HG03095 (cell line): ENCODE measurements around the gene MOB2.

ENCODE experiments used
- ATAC-seq: cut with Tn5 transposase; IDR thresholded peaks from one replicate; pipeline ENCODE4 v1.9.1; 2021; ENCODE audit warnings: moderate library complexity; ENCODE audit not compliant: unreplicated experiment

Gene MOB2

GRCh38 chr11:1486054-1486825 is at the start of gene MOB2:
Gene MOB2 (minus strand): TSS chr11:1486779. CDS start chr11:1486556, 223 bp downstream.
- no peak for ATAC-seq

- ATAC-seq: no peak
Observed at GRCh38 chr11:1534682-1535081, 48.1 kb upstream of the MOB2 start.

- no peak for ATAC-seq
Observed at GRCh38 chr11:1534171-1534570, 47.6 kb upstream of the MOB2 start.

- ATAC-seq: no peak
Observed at GRCh38 chr11:1533342-1533725, 46.8 kb upstream of the MOB2 start.

GRCh38 chr11:1532606-1533341 is 46.2 kb upstream of the MOB2 start:
- ATAC-seq: no peak

- no peak for ATAC-seq
Observed at GRCh38 chr11:1532014-1532586, 45.5 kb upstream of the MOB2 start.

- no peak for ATAC-seq
Observed at GRCh38 chr11:1531449-1532013, 45.0 kb upstream of the MOB2 start.

- no peak for ATAC-seq
Observed at GRCh38 chr11:1530686-1531448, 44.3 kb upstream of the MOB2 start.

GRCh38 chr11:1529774-1530173 is 43.2 kb upstream of the MOB2 start:
- no peak for ATAC-seq

- ATAC-seq: no peak
Observed at GRCh38 chr11:1529286-1529685, 42.7 kb upstream of the MOB2 start.

- ATAC-seq: no peak
Observed at GRCh38 chr11:1528710-1529109, 42.1 kb upstream of the MOB2 start.

- ATAC-seq: no peak
Observed at GRCh38 chr11:1526785-1527184, 40.2 kb upstream of the MOB2 start.

GRCh38 chr11:1523779-1524178 is 37.2 kb upstream of the MOB2 start:
- ATAC-seq: no peak

- ATAC-seq: no peak
Observed at GRCh38 chr11:1523077-1523476, 36.5 kb upstream of the MOB2 start.

GRCh38 chr11:1522081-1522424 is 35.5 kb upstream of the MOB2 start:
- peak; percentile 26 for ATAC-seq

- ATAC-seq: peak; percentile 76
Observed at GRCh38 chr11:1521382-1522080, 35.0 kb upstream of the MOB2 start.

- ATAC-seq: no peak
Observed at GRCh38 chr11:1520663-1521267, 34.2 kb upstream of the MOB2 start.

- ATAC-seq: no peak
Observed at GRCh38 chr11:1520209-1520662, 33.7 kb upstream of the MOB2 start.

GRCh38 chr11:1519028-1520010 is 32.7 kb upstream of the MOB2 start:
- ATAC-seq: no peak
